Activated T-helper 2 cell treated with anti-CD3 and anti-CD28 coated beads, Interferon-gamma antibody, Interleukin-2, Interleukin-4, amounts not matched to agents 10 μg/mL and 5 μg/mL and 100 μg/mL, durations not matched to agents 14 hours and 24 hours and 36 hours (primary cell): ENCODE data around the gene FGGY. TPM values are rescaled to one million over a fixed set of nuclear protein-coding genes. Genes with fewer than 3 reads are reported as not detected.
"Not testable (repeated sequence)": the region's sequence is repeated elsewhere in the genome, so short reads cannot be mapped to it uniquely, and the experiment has no call there.

Experiments
- DNase-seq: peaks from one replicate; pipeline ENCODE4 v3.0.0; 2021; ENCODE audit warnings: low spot score
- H3K27ac Mint-ChIP-seq: one replicate; pipeline ENCODE4 v1.8.0; 2021; ENCODE audit warnings: mixed read lengths
- H3K27me3 Mint-ChIP-seq: one replicate; pipeline ENCODE4 v1.8.0; 2021; ENCODE audit warnings: low read depth, mixed read lengths
- H3K36me3 Mint-ChIP-seq: one replicate; pipeline ENCODE4 v1.8.0; 2021; ENCODE audit warnings: low read depth, mixed read lengths
- H3K4me1 Mint-ChIP-seq: one replicate; pipeline ENCODE4 v1.8.0; 2021; ENCODE audit warnings: low read depth, mixed read lengths
- H3K4me3 Mint-ChIP-seq: one replicate; pipeline ENCODE4 v1.8.0; 2021; ENCODE audit warnings: low read depth, mild to moderate bottlenecking, moderate library complexity, mixed read lengths
- H3K9me3 Mint-ChIP-seq: one replicate; pipeline ENCODE4 v1.8.0; 2021; ENCODE audit warnings: mixed read lengths
- intact Hi-C: fragments of 100-400 bp; cut with micrococcal nuclease; formaldehyde crosslinking; loops from one replicate; pipeline ENCODE4 v1.15.1; 2023
- total RNA-seq: library from RNA; stranded (reverse); gene quantifications from 2 replicates; pipeline ENCODE4 v1.2.3, GENCODE V29; 2022

The FGGY gene
- total RNA-seq, 1 donor from 2014 or later, result 10.5 TPM

- intact Hi-C loops, result no loop called here
Observed at GRCh38 chr1:59350521-59350920, 53.6 kb downstream of the FGGY start.

GRCh38 chr1:59352065-59352464, 55.2 kb downstream of the FGGY start:
- Mint-ChIP-seq H3K27ac (no peak overlapping the region), H3K4me1 (peaks cover 37% of the 10 kb centered on the region), H3K27me3 (no peaks in the 10 kb centered on the region), H3K9me3 (no peaks in the 10 kb centered on the region), H3K36me3 (peaks cover 14% of the 10 kb centered on the region), H3K4me3 (no peak overlapping the region)
- DNase-seq, result no peak
- intact Hi-C loops, result no loop called here

More at GRCh38 chr1:59350521-59350920, 53.6 kb downstream of the FGGY start:
- Mint-ChIP-seq H3K9me3 (no peaks in the 10 kb centered on the region), H3K4me3 (no peak overlapping the region), H3K4me1 (peaks cover 37% of the 10 kb centered on the region), H3K27me3 (no peaks in the 10 kb centered on the region), H3K36me3 (peaks cover 18% of the 10 kb centered on the region), H3K27ac (no peak overlapping the region)
- no peak for DNase-seq

- Mint-ChIP-seq H3K36me3 (peaks cover 11% of the 10 kb centered on the region), H3K27me3 (no peaks in the 10 kb centered on the region), H3K4me1 (peaks cover 37% of the 10 kb centered on the region), H3K4me3 (no peak overlapping the region), H3K9me3 (no peaks in the 10 kb centered on the region), H3K27ac (peak overlapping the region; percentile 76)
- DNase-seq, result no peak
- intact Hi-C loops, result no loop called here
Observed at GRCh38 chr1:59353453-59353852, 56.6 kb downstream of the FGGY start.

GRCh38 chr1:59354239-59354638, 57.3 kb downstream of the FGGY start:
- peaks cover 11% of the 10 kb centered on the region for H3K36me3 Mint-ChIP-seq
- H3K27me3 Mint-ChIP-seq, H3K9me3 Mint-ChIP-seq, DNase-seq, H3K4me3 Mint-ChIP-seq: not testable (repeated sequence)
- intact Hi-C loops, result loop anchor here (1.0 to 2.0 kb wide), 2 partner anchors 21 to 571 kb away; no protein-coding TSS in a partner anchor
- H3K4me1 Mint-ChIP-seq, result peaks cover 37% of the 10 kb centered on the region
- peak overlapping the region; percentile 95 for H3K27ac Mint-ChIP-seq

- H3K9me3 Mint-ChIP-seq, result no peaks in the 10 kb centered on the region
- intact Hi-C loops, result loop anchor here (1.0 to 2.0 kb wide), 4 partner anchors 22 to 572 kb away; no protein-coding TSS in a partner anchor
- H3K4me1 Mint-ChIP-seq, result peaks cover 37% of the 10 kb centered on the region
- H3K4me3 Mint-ChIP-seq, result peak overlapping the region; percentile 32
- H3K27ac Mint-ChIP-seq, result peak overlapping the region; percentile 95
- H3K27me3 Mint-ChIP-seq, result no peaks in the 10 kb centered on the region
- DNase-seq, result no peak
- H3K36me3 Mint-ChIP-seq, result peaks cover 11% of the 10 kb centered on the region
Observed at GRCh38 chr1:59354709-59355337, 57.9 kb downstream of the FGGY start.

- Mint-ChIP-seq H3K27me3 (no peaks in the 10 kb centered on the region), H3K27ac (peak overlapping the region; percentile 95), H3K4me3 (no peak overlapping the region), H3K36me3 (peaks cover 11% of the 10 kb centered on the region), H3K9me3 (no peaks in the 10 kb centered on the region), H3K4me1 (peaks cover 37% of the 10 kb centered on the region)
- DNase-seq, result no peak
- intact Hi-C loops, result loop anchor here (1.0 to 2.0 kb wide), 3 partner anchors 77 to 573 kb away; no protein-coding TSS in a partner anchor
Observed at GRCh38 chr1:59355361-59355760, 58.5 kb downstream of the FGGY start.

- no peak overlapping the region for H3K4me3 Mint-ChIP-seq
- no peaks in the 10 kb centered on the region for H3K27me3 Mint-ChIP-seq
- intact Hi-C loops, result no loop called here
- no peaks in the 10 kb centered on the region for H3K9me3 Mint-ChIP-seq
- DNase-seq, result no peak
- H3K4me1 Mint-ChIP-seq, result peaks cover 28% of the 10 kb centered on the region
- H3K36me3 Mint-ChIP-seq, result peaks cover 7% of the 10 kb centered on the region
- H3K27ac Mint-ChIP-seq, result no peak overlapping the region
Observed at GRCh38 chr1:59356627-59357026, 59.7 kb downstream of the FGGY start.

- Mint-ChIP-seq H3K27me3 (no peaks in the 10 kb centered on the region), H3K4me3 (no peak overlapping the region), H3K36me3 (peaks cover 4% of the 10 kb centered on the region), H3K4me1 (peaks cover 22% of the 10 kb centered on the region), H3K27ac (no peak overlapping the region), H3K9me3 (no peaks in the 10 kb centered on the region)
- intact Hi-C loops, result no loop called here
- DNase-seq, result no peak
Observed at GRCh38 chr1:59357645-59358320, 60.9 kb downstream of the FGGY start.

GRCh38 chr1:59359325-59359724, 62.4 kb downstream of the FGGY start:
- intact Hi-C loops, result no loop called here
- no peak for DNase-seq
- H3K9me3 Mint-ChIP-seq, result no peaks in the 10 kb centered on the region
- H3K27ac Mint-ChIP-seq, result no peak overlapping the region
- H3K4me1 Mint-ChIP-seq, result peaks cover 14% of the 10 kb centered on the region
- no peaks in the 10 kb centered on the region for H3K27me3 Mint-ChIP-seq
- no peaks in the 10 kb centered on the region for H3K36me3 Mint-ChIP-seq
- no peak overlapping the region for H3K4me3 Mint-ChIP-seq

- H3K9me3 Mint-ChIP-seq, result no peaks in the 10 kb centered on the region
- H3K27ac Mint-ChIP-seq, result no peak overlapping the region
- H3K4me1 Mint-ChIP-seq, result peaks cover 8% of the 10 kb centered on the region
- no peak for DNase-seq
- intact Hi-C loops, result no loop called here
- no peaks in the 10 kb centered on the region for H3K27me3 Mint-ChIP-seq
- H3K36me3 Mint-ChIP-seq, result no peaks in the 10 kb centered on the region
- H3K4me3 Mint-ChIP-seq, result no peak overlapping the region
Observed at GRCh38 chr1:59360170-59360569, 63.3 kb downstream of the FGGY start.

GRCh38 chr1:59360729-59361128, 63.8 kb downstream of the FGGY start:
- Mint-ChIP-seq H3K27me3 (no peaks in the 10 kb centered on the region), H3K4me1 (peaks cover 4% of the 10 kb centered on the region), H3K4me3 (no peak overlapping the region), H3K36me3 (no peaks in the 10 kb centered on the region), H3K9me3 (no peaks in the 10 kb centered on the region), H3K27ac (no peak overlapping the region)
- intact Hi-C loops, result no loop called here
- DNase-seq, result no peak

- no peaks in the 10 kb centered on the region for H3K9me3 Mint-ChIP-seq
- no peaks in the 10 kb centered on the region for H3K27me3 Mint-ChIP-seq
- H3K4me1 Mint-ChIP-seq, result peaks cover 4% of the 10 kb centered on the region
- H3K4me3 Mint-ChIP-seq, result no peak overlapping the region
- no peak overlapping the region for H3K27ac Mint-ChIP-seq
- H3K36me3 Mint-ChIP-seq, result no peaks in the 10 kb centered on the region
- DNase-seq, result no peak
- intact Hi-C loops, result no loop called here
Observed at GRCh38 chr1:59361766-59362165, 64.9 kb downstream of the FGGY start.

- no peak overlapping the region for H3K4me3 Mint-ChIP-seq
- intact Hi-C loops, result no loop called here
- peaks cover 7% of the 10 kb centered on the region for H3K36me3 Mint-ChIP-seq
- H3K9me3 Mint-ChIP-seq, result no peaks in the 10 kb centered on the region
- H3K27me3 Mint-ChIP-seq, result no peaks in the 10 kb centered on the region
- DNase-seq, result no peak
- H3K27ac Mint-ChIP-seq, result no peak overlapping the region
- H3K4me1 Mint-ChIP-seq, result peaks cover 4% of the 10 kb centered on the region
Observed at GRCh38 chr1:59364037-59364436, 67.1 kb downstream of the FGGY start.
